ENCODE measurements around the gene RMC1. TPM values are rescaled to one million over a fixed set of nuclear protein-coding genes. Genes with fewer than 3 reads are reported as not detected.
"Not testable (repeated sequence)": the region's sequence is repeated elsewhere in the genome, so short reads cannot be mapped to it uniquely, and the experiment has no call there.

The RMC1 gene
- total RNA-seq, 1 experiment from 2014 or later: 18.8 TPM

DNA sequence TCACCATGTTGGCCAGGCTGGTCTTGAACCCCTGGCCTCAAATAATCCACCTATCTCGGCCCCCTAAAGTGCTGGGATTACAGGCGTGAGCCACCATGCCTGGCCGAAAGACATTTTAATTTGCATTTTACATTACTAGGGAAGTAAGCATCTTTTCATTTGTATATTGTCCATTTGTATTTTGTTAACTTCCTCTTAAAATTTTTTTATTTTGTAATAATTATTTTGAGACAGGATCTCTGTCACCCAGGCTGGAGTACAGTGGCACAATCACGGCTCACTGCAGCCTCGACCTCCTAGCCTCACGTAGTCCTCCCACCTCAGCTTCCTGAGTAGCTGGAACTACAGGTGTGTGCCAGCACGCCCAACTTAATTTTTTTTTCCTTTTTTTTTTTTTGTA, 8.9 kb downstream of the RMC1 start:
- H3K9me3 ChIP-seq (replicated peaks); DNase-seq; H3K27ac ChIP-seq; H3K4me1 ChIP-seq; H3K4me3 ChIP-seq; H3K27me3 ChIP-seq; H3K36me3 ChIP-seq: not testable (repeated sequence)

DNA sequence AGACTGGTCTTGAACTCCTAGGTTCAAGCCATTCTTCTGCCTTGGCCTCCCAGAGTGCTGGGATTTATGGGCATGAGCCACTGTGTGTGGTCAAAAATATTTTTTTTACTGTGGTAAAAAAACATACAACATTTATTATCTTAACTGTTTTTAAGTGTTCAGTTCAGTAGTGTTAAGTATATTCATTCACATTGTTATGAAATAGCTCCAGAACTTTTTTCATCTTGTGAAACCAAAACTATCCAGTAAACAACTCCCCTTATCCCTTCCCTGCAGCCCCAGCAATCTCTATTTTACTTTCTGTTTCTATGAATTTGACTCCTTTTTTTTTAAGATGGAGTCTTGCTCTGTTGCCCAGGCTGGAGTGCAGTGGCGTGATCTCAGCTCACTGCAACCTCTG, 9.3 kb downstream of the RMC1 start:
- Histone ChIP-seq H3K27me3 (no peaks in the 10 kb centered on the region), H3K36me3 (no peaks in the 10 kb centered on the region), H3K27ac (no peak overlapping the region), H3K4me1 (no peaks in the 10 kb centered on the region), H3K4me3 (no peak overlapping the region), H3K9me3 (replicated peaks) (no peaks in the 10 kb centered on the region)
- DNase-seq: no peak

DNA sequence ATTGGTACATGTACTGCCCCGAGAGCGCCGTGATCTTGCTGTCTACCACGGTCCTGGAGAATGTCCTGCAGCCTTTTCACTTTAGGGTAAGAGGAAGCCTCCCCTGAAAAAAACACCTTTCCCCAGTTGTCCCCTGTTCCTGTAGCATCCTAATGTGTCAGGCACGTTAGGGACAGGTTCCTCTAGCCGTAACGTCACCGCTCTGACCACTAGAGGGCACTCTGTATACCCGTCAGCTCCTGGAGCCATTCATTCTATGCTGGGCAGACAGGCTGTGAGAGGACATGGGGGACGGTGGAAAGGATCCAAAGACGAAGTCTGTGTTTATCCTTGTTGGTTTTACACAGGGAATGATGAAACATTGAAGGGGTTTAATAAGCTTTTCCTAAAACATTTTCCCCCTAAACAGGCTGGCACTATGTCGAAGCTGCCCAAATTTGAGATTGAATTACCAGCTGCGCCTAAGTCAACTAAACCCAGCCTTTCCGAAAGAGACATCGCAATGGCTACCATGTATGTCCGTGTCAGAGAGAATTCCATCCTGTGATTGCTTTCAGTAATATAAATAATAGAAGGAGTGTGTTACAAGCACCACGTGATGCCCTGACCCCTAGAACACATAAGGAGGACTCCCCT, 12.7 kb downstream of the RMC1 start:
- Histone ChIP-seq H3K9me3 (replicated peaks) (no peaks in the 10 kb centered on the region), H3K36me3 (peaks cover 9% of the 10 kb centered on the region; the same call in 1 of the 2 replicates), H3K27me3 (no peaks in the 10 kb centered on the region), H3K4me3 (no peak overlapping the region), H3K27ac (no peak overlapping the region), H3K4me1 (peaks cover 4% of the 10 kb centered on the region; the same call in 1 of the 2 replicates)
- peak; percentile 63 to 77 for DNase-seq

DNA sequence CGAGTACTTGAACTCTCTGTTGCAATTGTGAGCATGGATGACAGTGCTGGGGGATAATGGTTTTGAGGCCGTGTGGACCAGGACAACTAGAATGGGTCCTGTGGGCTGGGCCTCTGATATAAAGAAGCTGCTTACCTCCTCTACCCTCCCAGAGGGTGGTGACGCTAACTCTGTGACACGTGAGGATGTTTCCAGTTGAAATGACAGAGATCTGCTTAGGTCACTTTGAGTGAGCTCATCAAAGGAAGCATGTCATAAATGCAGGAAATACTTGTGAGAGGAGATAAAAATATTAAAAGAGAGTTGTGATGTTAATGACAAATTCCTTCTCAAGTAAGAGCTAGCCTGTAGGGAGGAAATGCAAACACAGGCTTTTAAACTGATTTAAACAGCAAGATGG, 16.4 kb downstream of the RMC1 start:
- Histone ChIP-seq H3K4me3 (no peak overlapping the region), H3K27me3 (no peaks in the 10 kb centered on the region), H3K27ac (peak overlapping the region; percentile 85), H3K9me3 (replicated peaks) (no peaks in the 10 kb centered on the region), H3K4me1 (peaks cover 4% of the 10 kb centered on the region; the same call in 1 of the 2 replicates), H3K36me3 (peaks cover 9% of the 10 kb centered on the region)
- DNase-seq: no peak

DNA sequence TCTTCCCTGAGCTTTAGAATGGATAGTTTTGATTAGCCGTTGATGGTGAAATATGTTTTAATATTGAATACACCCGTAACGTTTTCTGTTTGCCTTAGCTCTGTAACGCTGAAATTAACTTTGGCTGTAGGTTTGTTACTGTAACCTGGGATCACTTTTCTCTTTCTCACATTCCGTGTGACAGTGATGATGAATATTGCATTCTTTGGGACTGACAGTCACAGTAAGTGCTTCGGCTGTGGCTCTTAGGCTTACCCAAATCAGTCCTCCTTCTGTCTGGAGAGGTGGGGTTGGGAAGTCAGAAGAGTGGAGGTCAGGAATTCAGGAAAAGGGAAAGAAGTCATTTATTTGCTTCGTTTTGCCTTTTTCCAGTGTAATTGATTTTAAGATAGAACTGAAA, 18.0 kb downstream of the RMC1 start:
- Histone ChIP-seq H3K27me3 (no peaks in the 10 kb centered on the region), H3K27ac (no peak overlapping the region), H3K36me3 (peaks cover 9% of the 10 kb centered on the region), H3K4me1 (peaks cover 4% of the 10 kb centered on the region; the same call in 1 of the 2 replicates), H3K4me3 (no peak overlapping the region), H3K9me3 (replicated peaks) (no peaks in the 10 kb centered on the region)
- DNase-seq: no peak

DNA sequence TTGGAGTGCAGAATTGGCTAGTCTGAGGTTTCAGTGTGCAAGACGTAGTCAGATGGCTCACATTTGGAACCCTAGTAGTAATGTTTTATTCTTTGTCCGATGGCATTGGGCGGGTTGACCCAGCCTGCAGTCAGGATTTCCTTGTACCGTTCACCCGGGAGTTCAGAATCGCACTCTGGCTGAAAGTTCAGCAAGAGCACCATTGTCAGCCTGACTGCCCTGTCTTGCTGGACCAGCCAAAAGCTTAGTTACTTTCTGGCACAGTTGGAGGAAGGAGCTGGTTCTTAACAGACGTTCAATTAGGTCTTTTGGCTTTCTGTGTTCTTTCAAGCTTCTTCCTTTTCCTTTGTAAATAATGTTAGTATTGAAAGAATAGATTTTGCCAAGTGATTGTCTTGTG, 18.6 kb downstream of the RMC1 start:
- Histone ChIP-seq H3K27ac (no peak overlapping the region), H3K9me3 (replicated peaks) (no peaks in the 10 kb centered on the region), H3K4me3 (no peak overlapping the region), H3K27me3 (no peaks in the 10 kb centered on the region), H3K36me3 (peaks cover 9% of the 10 kb centered on the region), H3K4me1 (peaks cover 4% of the 10 kb centered on the region; the same call in 1 of the 2 replicates)
- DNase-seq: no peak

DNA sequence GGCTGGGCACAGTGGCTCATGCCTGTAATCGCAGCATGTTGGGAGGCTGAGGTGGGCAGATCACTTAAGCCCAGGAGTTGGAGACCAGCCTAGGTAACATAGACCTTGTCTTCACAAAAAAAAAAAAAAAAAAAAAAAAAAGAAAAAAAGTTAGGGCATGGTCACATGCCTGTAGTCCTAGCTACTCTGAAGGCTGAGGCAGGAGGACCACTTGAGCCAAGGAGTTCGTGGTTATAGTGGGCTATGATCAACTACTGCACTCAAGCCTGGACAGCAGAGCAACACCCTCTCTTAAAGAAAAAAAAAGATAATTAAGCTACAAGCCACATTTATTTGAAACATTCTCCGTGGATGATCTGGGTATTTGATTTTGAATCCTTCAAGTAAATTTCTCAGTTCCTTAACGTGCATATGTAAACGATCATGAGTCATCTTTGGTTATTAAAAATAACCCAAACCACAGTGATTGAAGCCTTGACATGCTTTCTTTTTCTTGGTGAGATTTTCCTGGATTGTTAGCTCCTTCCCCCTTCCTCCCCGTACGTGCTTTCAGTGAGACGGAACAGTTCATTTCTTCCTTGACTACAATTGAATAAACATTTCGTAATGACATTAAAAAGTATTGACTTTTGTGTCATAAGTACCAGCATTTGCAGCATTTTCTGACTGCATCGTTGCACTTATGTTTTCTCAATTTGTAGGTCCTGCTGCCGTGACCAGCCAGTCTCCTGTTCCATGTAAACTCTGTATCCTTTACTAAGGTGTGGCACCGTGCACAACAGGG, 20.3 kb downstream of the RMC1 start:
- no peak overlapping the region for H3K27ac ChIP-seq
- peaks cover 6% of the 10 kb centered on the region for H3K36me3 ChIP-seq
- no peak overlapping the region for H3K4me3 ChIP-seq
- H3K4me1 ChIP-seq: no peaks in the 10 kb centered on the region; the same call in 1 of the 2 replicates
- no peaks in the 10 kb centered on the region for H3K27me3 ChIP-seq
- no peaks in the 10 kb centered on the region for H3K9me3 ChIP-seq (replicated peaks)
- no peak for DNase-seq

DNA sequence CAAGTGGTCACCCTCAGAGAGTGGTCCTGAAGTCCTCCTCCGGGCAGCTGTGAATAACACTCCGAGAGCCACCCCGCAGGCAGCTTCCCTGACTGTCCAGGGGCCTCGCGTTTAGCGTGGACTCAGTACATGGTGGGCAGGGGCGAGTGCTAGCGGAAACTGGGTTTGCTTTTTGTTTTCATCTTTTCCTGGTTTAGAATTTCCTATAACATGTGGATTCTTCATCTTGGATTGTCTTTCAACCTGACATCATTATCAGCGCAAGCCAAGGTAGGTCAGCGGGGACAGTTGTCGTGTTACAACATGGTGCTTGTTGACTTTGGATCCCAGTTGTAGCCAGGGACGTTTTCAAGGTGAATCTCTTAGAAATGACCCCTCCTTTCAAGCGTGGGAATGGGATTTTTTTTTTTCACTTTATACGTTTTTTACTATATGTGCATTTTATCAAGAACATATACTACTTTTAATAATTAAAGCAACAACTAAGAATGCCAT, 20.9 kb downstream of the RMC1 start:
- Histone ChIP-seq H3K27ac (no peak overlapping the region), H3K4me1 (no peaks in the 10 kb centered on the region), H3K4me3 (no peak overlapping the region), H3K36me3 (peaks cover 6% of the 10 kb centered on the region), H3K9me3 (replicated peaks) (no peaks in the 10 kb centered on the region), H3K27me3 (no peaks in the 10 kb centered on the region)
- DNase-seq: no peak

DNA sequence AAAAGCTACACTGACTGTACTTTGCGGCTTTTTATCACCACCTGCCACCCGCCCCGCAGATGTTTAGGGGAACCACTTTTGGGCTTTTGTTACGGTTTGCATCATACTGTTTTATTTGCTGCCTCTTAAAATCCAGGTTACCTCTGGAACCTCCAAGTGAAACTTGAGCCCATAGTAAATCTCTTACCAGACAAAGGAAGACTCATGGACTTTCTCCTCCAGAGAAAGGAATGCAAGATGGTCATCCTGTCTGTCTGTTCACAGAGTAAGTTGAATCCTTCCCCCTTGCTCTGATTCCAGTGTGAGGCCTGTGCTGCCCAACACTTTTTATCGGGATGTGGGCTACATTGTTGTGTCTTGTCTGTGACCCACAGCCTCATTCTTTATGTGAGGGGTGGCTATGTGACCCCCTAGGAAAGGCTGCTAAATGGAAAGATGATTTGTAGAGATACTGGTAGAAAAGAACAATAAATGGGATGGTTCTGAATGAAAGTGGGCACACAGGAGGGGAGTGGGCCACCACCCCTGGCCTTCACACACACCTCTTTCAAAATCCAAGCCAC, 23.3 kb downstream of the RMC1 start:
- H3K4me3 ChIP-seq: no peak overlapping the region
- DNase-seq: no peak
- H3K9me3 ChIP-seq (replicated peaks): no peaks in the 10 kb centered on the region
- no peaks in the 10 kb centered on the region; the same call in 1 of the 2 replicates for H3K36me3 ChIP-seq
- no peak overlapping the region for H3K27ac ChIP-seq
- no peaks in the 10 kb centered on the region for H3K27me3 ChIP-seq
- no peaks in the 10 kb centered on the region for H3K4me1 ChIP-seq

DNA sequence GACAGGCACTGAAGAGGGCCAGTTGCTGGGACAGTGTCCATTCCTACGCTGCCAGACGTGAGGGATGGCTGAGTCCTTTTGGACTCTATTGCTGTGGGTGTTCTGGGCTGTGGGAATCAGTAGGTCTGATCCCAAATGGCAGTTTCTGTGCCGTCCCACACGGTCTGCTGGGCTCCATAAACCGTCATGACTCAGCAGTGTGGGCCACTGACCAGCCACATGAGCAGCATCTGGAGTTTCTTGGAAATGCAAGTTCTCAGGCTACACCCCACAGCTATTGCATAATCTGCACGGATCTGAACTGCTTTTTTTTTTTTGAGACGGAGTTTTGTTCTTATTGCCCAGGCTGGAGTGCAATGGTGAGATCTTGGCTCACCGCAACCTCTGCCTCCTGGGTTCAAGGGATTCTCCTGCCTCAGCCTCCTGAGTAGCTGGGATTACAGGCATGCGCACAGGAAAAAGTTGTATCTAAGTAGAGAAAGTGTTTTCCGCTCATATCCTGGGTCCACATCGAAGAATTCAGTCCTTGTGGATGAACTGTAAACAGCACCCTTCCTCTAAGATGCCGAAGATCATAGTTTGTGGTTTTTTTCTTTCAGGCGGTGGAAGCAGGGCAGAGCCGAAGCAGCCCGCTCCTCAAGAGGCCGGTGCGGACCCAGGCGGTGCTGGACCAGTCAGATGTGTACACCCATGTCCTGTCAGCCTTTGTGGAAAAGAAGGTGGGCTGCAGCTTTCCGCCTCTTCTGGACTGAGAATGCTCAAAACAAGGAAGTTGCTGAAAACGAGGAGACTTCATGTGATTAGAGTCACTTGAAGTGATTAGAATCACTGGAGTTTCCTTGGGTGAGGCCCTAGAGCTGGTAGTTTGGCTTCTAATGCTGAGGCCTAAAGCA, 25.5 kb downstream of the RMC1 start:
- H3K36me3 ChIP-seq: no peaks in the 10 kb centered on the region; the same call in 1 of the 2 replicates
- no peak for DNase-seq
- H3K4me3 ChIP-seq: no peak overlapping the region
- no peaks in the 10 kb centered on the region for H3K4me1 ChIP-seq
- no peak overlapping the region for H3K27ac ChIP-seq
- no peaks in the 10 kb centered on the region for H3K27me3 ChIP-seq
- no peaks in the 10 kb centered on the region for H3K9me3 ChIP-seq (replicated peaks)

DNA sequence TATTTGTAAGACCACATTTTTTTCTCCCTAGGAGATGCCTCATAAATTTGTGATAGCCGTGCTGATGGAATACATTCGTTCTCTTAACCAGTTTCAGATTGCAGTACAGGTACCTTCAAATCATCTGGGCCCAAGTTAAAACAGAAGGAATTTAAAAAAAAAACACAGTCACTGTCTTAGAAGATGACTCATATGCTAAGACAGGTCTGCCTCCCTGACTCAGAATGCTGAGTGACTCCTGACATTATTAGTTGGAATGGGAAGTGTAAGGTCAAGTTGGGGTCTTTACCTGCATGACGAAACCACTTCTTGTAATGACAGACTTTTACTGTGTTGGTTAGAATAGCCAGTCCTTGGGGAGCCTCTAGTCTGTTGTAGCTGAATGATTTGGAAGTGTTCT, 26.3 kb downstream of the RMC1 start:
- no peak for DNase-seq
- Histone ChIP-seq H3K4me1 (no peaks in the 10 kb centered on the region), H3K27me3 (no peaks in the 10 kb centered on the region), H3K36me3 (no peaks in the 10 kb centered on the region; the same call in 1 of the 2 replicates), H3K27ac (no peak overlapping the region), H3K4me3 (no peak overlapping the region), H3K9me3 (replicated peaks) (no peaks in the 10 kb centered on the region)

DNA sequence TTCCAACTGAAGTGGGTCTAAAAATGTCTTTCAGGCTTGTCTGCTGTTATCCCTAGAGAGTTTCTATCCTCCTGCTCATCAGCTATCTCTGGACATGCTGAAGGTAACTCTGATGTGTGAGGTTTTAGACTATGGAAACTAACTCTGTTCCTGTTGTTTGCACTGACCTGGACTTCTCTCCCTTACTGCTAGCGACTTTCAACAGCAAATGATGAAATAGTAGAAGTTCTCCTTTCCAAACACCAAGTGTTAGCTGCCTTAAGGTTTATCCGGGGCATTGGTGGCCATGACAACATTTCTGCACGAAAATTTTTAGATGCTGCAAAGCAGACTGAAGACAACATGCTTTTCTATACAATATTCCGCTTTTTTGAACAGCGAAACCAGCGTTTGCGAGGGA, 26.9 kb downstream of the RMC1 start:
- no peaks in the 10 kb centered on the region; the same call in 1 of the 2 replicates for H3K36me3 ChIP-seq
- H3K4me3 ChIP-seq: no peak overlapping the region
- H3K27ac ChIP-seq: no peak overlapping the region
- no peak for DNase-seq
- no peaks in the 10 kb centered on the region for H3K27me3 ChIP-seq
- no peaks in the 10 kb centered on the region for H3K4me1 ChIP-seq
- H3K9me3 ChIP-seq (replicated peaks): no peaks in the 10 kb centered on the region

DNA sequence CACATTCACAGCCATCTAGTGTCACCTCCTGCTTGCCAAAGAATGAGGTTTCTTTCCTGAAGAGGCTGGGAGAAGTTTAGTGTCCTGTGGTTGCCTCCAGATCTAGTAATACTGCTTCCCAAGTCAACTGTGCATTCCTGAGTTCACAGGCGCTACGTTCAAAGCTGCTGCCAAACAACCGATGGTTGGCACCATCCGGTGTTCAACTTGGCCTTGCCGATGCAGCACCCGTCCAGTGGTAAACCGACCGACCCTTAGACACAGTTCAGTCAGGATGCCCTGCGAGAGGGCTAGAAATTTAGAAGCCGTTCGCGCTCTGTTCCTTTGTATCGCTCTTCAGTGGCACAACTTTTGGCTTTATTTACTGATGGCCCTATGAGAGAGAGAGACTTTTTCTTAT, 28.6 kb downstream of the RMC1 start:
- Histone ChIP-seq H3K4me3 (no peak overlapping the region), H3K36me3 (no peaks in the 10 kb centered on the region; the same call in 1 of the 2 replicates), H3K27me3 (no peaks in the 10 kb centered on the region), H3K9me3 (replicated peaks) (no peaks in the 10 kb centered on the region), H3K27ac (no peak overlapping the region), H3K4me1 (no peaks in the 10 kb centered on the region)
- no peak for DNase-seq

DNA sequence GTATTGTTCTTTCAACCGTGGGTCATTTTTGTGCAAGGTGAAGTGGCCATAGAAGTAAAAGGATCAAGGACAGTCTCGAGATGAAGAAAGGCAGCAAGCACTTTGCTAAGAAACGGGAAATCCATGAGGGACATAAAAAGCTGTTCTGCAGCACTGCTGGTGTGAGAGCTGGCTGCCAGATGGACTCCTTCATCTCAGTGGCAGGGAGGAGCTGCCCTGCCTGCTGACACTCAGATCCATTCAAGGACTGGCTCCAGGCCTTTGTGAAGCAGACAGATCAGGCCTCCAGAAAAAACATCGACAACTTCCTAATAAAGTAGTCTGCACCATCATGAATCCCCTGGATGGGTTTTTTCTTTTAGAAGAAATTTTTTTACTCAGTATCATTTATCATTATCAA, 29.5 kb downstream of the RMC1 start:
- Histone ChIP-seq H3K9me3 (replicated peaks) (no peaks in the 10 kb centered on the region), H3K4me3 (no peak overlapping the region), H3K36me3 (no peaks in the 10 kb centered on the region; the same call in 1 of the 2 replicates), H3K4me1 (no peaks in the 10 kb centered on the region), H3K27me3 (no peaks in the 10 kb centered on the region), H3K27ac (no peak overlapping the region)
- no peak for DNase-seq
